ENCODE data around the gene ZNF800.

The ZNF800 gene

DNA sequence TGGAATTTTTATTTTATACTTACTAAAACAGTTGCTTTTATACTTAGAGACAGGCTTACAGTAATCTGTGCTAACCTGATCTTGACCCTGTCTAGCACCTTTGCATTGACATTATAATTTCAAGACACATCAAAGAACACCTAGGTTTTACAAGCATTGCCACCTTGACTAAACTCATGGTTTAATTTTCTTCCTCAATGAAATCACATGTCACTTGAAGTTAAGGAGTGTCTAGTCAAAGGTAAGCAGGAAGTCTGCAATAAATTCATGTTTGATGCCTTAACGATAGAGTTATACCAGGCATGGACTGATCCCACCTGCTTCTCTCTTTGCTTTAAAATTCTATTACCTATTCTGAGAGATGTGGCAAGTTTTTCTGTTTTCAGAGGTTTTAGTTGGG lies 62.4 kb downstream of the ZNF800 start:
- H3K27ac ChIP-seq (ENCODE audit: insufficient read depth, low read depth, low read length, poor library complexity, severe bottlenecking), result no peak overlapping the region
- WGBS, 2 experiments, result 89 to 90% methylated on average over 1 of the region's 1 CpG
- H3K27me3 ChIP-seq (ENCODE audit: control insufficient read depth, insufficient read depth, low read length, poor library complexity, severe bottlenecking), result no peaks in the 10 kb centered on the region
- no peak overlapping the region for H3K4me3 ChIP-seq (ENCODE audit: insufficient read depth, low read depth, low read length)
- H3K4me1 ChIP-seq (ENCODE audit: control insufficient read depth, insufficient read depth, low read length), result no peaks in the 10 kb centered on the region
- no peaks in the 10 kb centered on the region for H3K36me3 ChIP-seq (ENCODE audit: control insufficient read depth, insufficient read depth, low read length)
- H3K9me3 ChIP-seq (ENCODE audit: control insufficient read depth, low read length), result no peaks in the 10 kb centered on the region

DNA sequence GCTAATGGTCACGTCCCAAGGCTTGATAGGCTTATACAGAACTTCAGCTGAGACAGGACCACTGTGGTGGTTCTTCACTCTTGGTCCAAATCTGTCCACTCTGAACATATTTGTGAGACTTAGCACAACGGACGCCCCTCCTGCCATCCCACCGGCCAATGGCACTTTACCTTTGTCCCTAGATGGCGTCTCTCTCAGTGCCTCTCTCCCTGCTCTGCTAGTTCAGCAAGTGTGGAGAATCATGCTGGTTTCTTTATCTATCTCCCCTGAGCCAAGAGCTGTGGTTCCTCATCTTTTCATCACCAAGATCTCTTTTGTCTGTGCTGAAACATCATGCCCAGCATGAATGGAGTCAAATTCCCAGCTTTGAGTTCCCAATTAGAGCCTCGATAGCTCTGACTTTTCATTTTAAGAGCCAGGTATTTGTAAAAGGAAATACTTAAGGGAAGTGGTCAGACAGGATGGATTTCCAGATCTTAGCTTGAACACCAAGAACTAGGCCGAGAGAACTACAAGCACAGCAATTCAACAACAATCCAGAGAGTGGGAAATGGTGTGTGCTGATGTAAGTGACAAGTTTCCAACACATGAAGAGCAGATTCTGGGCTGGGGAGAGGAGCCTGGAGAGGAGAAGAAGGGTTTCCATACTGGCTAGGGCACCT lies 69.5 kb downstream of the ZNF800 start:
- H3K36me3 ChIP-seq (ENCODE audit: control insufficient read depth, insufficient read depth, low read length), result no peaks in the 10 kb centered on the region
- no peak overlapping the region for H3K27ac ChIP-seq (ENCODE audit: insufficient read depth, low read depth, low read length, poor library complexity, severe bottlenecking)
- no peaks in the 10 kb centered on the region for H3K27me3 ChIP-seq (ENCODE audit: control insufficient read depth, insufficient read depth, low read length, poor library complexity, severe bottlenecking)
- 81 to 88% methylated on average over 7 of the region's 7 CpGs for WGBS, 2 experiments
- H3K4me3 ChIP-seq (ENCODE audit: insufficient read depth, low read depth, low read length), result no peak overlapping the region
- no peaks in the 10 kb centered on the region for H3K9me3 ChIP-seq (ENCODE audit: control insufficient read depth, low read length)
- no peaks in the 10 kb centered on the region for H3K4me1 ChIP-seq (ENCODE audit: control insufficient read depth, insufficient read depth, low read length)

DNA sequence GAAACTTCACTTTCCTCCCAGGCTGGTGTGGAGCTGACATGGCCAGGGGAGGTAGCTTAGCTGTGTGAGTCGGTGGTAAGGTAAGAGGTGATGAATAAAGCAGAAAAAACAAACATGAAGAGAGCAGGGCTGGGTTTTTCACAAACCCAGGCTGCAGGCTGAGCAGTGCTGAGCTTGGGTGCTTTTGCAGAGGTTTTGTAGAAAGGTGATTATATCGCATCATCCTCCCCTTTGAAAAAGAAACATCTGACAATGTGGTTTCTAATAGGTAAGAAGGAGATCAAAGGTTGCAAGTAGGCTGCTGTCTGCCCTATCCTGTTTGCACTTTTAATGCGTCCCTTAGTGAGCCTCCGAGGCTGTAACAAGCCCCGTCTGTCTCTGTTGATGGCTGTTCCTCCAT lies 70.2 kb downstream of the ZNF800 start:
- WGBS, 2 experiments, result 81 to 87% methylated on average over 5 of the region's 5 CpGs
- Histone ChIP-seq H3K27ac (ENCODE audit: insufficient read depth, low read depth, low read length, poor library complexity, severe bottlenecking) (no peak overlapping the region), H3K9me3 (ENCODE audit: control insufficient read depth, low read length) (no peaks in the 10 kb centered on the region), H3K27me3 (ENCODE audit: control insufficient read depth, insufficient read depth, low read length, poor library complexity, severe bottlenecking) (no peaks in the 10 kb centered on the region), H3K36me3 (ENCODE audit: control insufficient read depth, insufficient read depth, low read length) (no peaks in the 10 kb centered on the region), H3K4me1 (ENCODE audit: control insufficient read depth, insufficient read depth, low read length) (no peaks in the 10 kb centered on the region), H3K4me3 (ENCODE audit: insufficient read depth, low read depth, low read length) (no peak overlapping the region)

DNA sequence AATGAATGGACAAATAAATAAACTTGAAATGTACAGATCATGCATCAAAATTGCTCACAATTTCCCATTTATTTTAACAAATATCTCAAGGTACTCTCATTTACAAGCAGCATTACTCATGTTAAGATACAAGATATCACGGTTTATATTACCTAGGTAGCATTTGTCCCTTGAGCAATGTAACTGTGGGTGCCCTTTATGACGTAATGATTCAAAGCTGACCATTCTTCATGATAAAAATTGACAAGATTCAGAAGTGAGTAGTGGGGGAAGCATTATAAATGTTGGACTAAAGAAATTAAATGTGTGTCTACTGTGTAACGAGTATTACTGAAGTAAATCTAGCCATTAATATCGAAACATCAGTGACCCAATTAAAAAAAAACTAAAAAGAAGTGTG lies 71.5 kb downstream of the ZNF800 start:
- WGBS, 2 experiments, result 92 to 93% methylated on average over 4 of the region's 4 CpGs
- no peak overlapping the region for H3K27ac ChIP-seq (ENCODE audit: insufficient read depth, low read depth, low read length, poor library complexity, severe bottlenecking)

More for the DNA sequence above, 71.5 kb downstream of the ZNF800 start:
- Histone ChIP-seq H3K27me3 (ENCODE audit: control insufficient read depth, insufficient read depth, low read length, poor library complexity, severe bottlenecking) (no peaks in the 10 kb centered on the region), H3K9me3 (ENCODE audit: control insufficient read depth, low read length) (no peaks in the 10 kb centered on the region), H3K4me1 (ENCODE audit: control insufficient read depth, insufficient read depth, low read length) (no peaks in the 10 kb centered on the region), H3K36me3 (ENCODE audit: control insufficient read depth, insufficient read depth, low read length) (no peaks in the 10 kb centered on the region), H3K4me3 (ENCODE audit: insufficient read depth, low read depth, low read length) (no peak overlapping the region)
